Loucy (cell line): ENCODE results near the gene TPD52L1.

Experiments used
- EZH2phosphoT487 ChIP-seq: fragments of 200-600 bp; IDR thresholded peaks from 2 replicates; pipeline ENCODE4 v1.6.1; 2018; ENCODE audit warnings: antibody characterized with exemption, mild to moderate bottlenecking, moderate library complexity, borderline replicate concordance
- TF ChIP-seq, protein P1 (sequence below): fragments of 200-600 bp; sonication (generic); conservative IDR thresholded peaks from 2 replicates; pipeline ENCODE4 v1.5.1; 2014; ENCODE audit warnings: mild to moderate bottlenecking, antibody characterized with exemption, low read length

DNA sequence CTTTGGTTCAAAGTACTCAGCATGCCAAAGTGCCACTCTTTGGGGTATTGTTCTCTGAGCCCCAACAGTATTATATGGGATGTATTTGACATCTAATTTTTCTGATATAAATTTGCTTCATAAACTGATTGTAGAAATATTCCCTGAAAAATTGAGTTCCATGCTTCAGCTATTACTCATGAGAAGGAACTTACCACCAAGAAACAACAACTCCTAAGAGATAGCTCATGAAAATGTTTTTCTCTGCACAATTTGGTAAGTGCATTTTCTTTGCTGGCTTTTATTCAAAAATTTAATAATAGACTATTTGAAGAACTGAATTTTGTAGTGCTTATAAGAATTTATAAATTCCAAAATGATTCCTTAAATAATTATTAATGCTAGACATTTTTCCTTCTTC, 12.8 kb upstream of the TPD52L1 start:
- TF ChIP-seq, protein P1, sequence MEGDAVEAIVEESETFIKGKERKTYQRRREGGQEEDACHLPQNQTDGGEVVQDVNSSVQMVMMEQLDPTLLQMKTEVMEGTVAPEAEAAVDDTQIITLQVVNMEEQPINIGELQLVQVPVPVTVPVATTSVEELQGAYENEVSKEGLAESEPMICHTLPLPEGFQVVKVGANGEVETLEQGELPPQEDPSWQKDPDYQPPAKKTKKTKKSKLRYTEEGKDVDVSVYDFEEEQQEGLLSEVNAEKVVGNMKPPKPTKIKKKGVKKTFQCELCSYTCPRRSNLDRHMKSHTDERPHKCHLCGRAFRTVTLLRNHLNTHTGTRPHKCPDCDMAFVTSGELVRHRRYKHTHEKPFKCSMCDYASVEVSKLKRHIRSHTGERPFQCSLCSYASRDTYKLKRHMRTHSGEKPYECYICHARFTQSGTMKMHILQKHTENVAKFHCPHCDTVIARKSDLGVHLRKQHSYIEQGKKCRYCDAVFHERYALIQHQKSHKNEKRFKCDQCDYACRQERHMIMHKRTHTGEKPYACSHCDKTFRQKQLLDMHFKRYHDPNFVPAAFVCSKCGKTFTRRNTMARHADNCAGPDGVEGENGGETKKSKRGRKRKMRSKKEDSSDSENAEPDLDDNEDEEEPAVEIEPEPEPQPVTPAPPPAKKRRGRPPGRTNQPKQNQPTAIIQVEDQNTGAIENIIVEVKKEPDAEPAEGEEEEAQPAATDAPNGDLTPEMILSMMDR: no peak
- no peak for TF ChIP-seq EZH2phosphoT487
